ENCODE measurements around the gene TSEN34.

DNA sequence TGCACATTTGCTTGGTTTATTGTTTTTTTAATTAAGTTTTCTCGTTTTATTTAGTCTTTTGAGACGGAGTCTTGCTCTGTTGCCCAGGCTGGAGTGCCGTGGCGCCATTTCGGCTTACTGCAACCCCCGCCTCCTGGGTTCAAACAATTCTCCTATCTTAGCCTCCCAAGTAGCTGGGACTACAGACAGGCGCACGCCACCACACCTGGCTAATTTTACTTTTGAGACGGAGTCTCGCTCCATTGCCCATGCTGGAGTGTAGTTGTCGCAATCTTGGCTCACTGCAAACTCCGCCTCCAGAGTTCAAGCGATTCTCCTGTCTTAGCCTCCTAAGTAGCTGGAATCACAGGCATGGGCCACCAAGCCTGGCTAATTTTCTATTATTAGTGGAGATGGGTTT is 10.9 kb downstream of the TSEN34 start:
- TF ChIP-seq POLR2A (IDR thresholded peaks at IDR 0.05): no peak
- TF ChIP-seq, protein P1, sequence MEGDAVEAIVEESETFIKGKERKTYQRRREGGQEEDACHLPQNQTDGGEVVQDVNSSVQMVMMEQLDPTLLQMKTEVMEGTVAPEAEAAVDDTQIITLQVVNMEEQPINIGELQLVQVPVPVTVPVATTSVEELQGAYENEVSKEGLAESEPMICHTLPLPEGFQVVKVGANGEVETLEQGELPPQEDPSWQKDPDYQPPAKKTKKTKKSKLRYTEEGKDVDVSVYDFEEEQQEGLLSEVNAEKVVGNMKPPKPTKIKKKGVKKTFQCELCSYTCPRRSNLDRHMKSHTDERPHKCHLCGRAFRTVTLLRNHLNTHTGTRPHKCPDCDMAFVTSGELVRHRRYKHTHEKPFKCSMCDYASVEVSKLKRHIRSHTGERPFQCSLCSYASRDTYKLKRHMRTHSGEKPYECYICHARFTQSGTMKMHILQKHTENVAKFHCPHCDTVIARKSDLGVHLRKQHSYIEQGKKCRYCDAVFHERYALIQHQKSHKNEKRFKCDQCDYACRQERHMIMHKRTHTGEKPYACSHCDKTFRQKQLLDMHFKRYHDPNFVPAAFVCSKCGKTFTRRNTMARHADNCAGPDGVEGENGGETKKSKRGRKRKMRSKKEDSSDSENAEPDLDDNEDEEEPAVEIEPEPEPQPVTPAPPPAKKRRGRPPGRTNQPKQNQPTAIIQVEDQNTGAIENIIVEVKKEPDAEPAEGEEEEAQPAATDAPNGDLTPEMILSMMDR (IDR thresholded peaks at IDR 0.05): no peak

All from upper lobe of left lung (tissue), 4 donors.